ENCODE data around the gene MAGI2. TPM values are rescaled to one million over a fixed set of nuclear protein-coding genes. Genes with fewer than 3 reads are reported as not detected.

Gene MAGI2
- total RNA-seq, 2 experiments from 2014 or later = 0.03 to 0.17 TPM

GRCh38 chr7:78083476-78084120, 1369.9 kb downstream of the MAGI2 start:
- no peak for DNase-seq (ENCODE audit: low spot score)
- POLR2A ChIA-PET = no interaction called here
- no peak for TF ChIP-seq CTCF (conservative IDR thresholded peaks at IDR 0.05; ENCODE audit: low read length)
- TF ChIP-seq EZH2phosphoT487 (IDR thresholded peaks at IDR 0.05; ENCODE audit: borderline replicate concordance, low read depth, low read length) = no peak
- no peaks in the 10 kb centered on the region for H3K36me3 ChIP-seq (ENCODE audit: insufficient read depth, low read length)
- H4K20me1 ChIP-seq (ENCODE audit: insufficient read depth, low read length) = no peaks in the 10 kb centered on the region
- intact Hi-C loops (cut with micrococcal nuclease; ENCODE audit: unreplicated experiment) = no loop called here
- H3K4me3 ChIP-seq (ENCODE audit: low read depth, low read length, poor library complexity, severe bottlenecking) = no peak overlapping the region
- no peak overlapping the region for H3K27ac ChIP-seq (ENCODE audit: low read depth, low read length, poor library complexity, severe bottlenecking)
- no peaks in the 10 kb centered on the region for H3K4me1 ChIP-seq (ENCODE audit: insufficient read depth, low read length, poor library complexity, severe bottlenecking)
- no peaks in the 10 kb centered on the region for H3K79me2 ChIP-seq (ENCODE audit: insufficient read depth, low read depth, low read length)
- no peak overlapping the region for H2AFZ ChIP-seq (ENCODE audit: low read length)
- no peaks in the 10 kb centered on the region for H3K9me2 ChIP-seq (ENCODE audit: insufficient read depth, low read length)
- no TSS peak for BruUV-seq (replicated peaks)
- CTCF ChIA-PET (ENCODE audit: unreplicated experiment) = no interaction called here
- no peak overlapping the region for H3K4me2 ChIP-seq (ENCODE audit: low read length)
- no peaks in the 10 kb centered on the region for H3K9me3 ChIP-seq (ENCODE audit: low read length)

- Histone ChIP-seq H4K20me1 (ENCODE audit: insufficient read depth, low read length) (no peaks in the 10 kb centered on the region), H3K4me3 (ENCODE audit: low read depth, low read length, poor library complexity, severe bottlenecking) (no peak overlapping the region), H3K36me3 (ENCODE audit: insufficient read depth, low read length) (no peaks in the 10 kb centered on the region), H3K4me2 (ENCODE audit: low read length) (no peak overlapping the region), H3K9me2 (ENCODE audit: insufficient read depth, low read length) (no peaks in the 10 kb centered on the region), H3K27ac (ENCODE audit: low read depth, low read length, poor library complexity, severe bottlenecking) (no peak overlapping the region), H2AFZ (ENCODE audit: low read length) (no peak overlapping the region), H3K9me3 (ENCODE audit: low read length) (no peaks in the 10 kb centered on the region), H3K4me1 (ENCODE audit: insufficient read depth, low read length, poor library complexity, severe bottlenecking) (no peaks in the 10 kb centered on the region), H3K79me2 (ENCODE audit: insufficient read depth, low read depth, low read length) (no peaks in the 10 kb centered on the region)
- ChIA-PET CTCF (ENCODE audit: unreplicated experiment) (no interaction called here), POLR2A (no interaction called here)
- intact Hi-C loops (cut with micrococcal nuclease; ENCODE audit: unreplicated experiment) = no loop called here
- no peak for TF ChIP-seq CTCF (conservative IDR thresholded peaks at IDR 0.05; ENCODE audit: low read length)
- no peak for TF ChIP-seq EZH2phosphoT487 (IDR thresholded peaks at IDR 0.05; ENCODE audit: borderline replicate concordance, low read depth, low read length)
- BruUV-seq (replicated peaks) = no TSS peak
- no peak for DNase-seq (ENCODE audit: low spot score)
These were observed 1370.9 kb downstream of the MAGI2 start for GRCh38 chr7:78082556-78082955.

- Histone ChIP-seq H3K27ac (ENCODE audit: low read depth, low read length, poor library complexity, severe bottlenecking) (no peak overlapping the region), H3K36me3 (ENCODE audit: insufficient read depth, low read length) (no peaks in the 10 kb centered on the region), H2AFZ (ENCODE audit: low read length) (no peak overlapping the region), H3K4me3 (ENCODE audit: low read depth, low read length, poor library complexity, severe bottlenecking) (no peak overlapping the region), H3K79me2 (ENCODE audit: insufficient read depth, low read depth, low read length) (no peaks in the 10 kb centered on the region), H3K4me2 (ENCODE audit: low read length) (no peak overlapping the region), H3K9me2 (ENCODE audit: insufficient read depth, low read length) (no peaks in the 10 kb centered on the region), H4K20me1 (ENCODE audit: insufficient read depth, low read length) (no peaks in the 10 kb centered on the region), H3K9me3 (ENCODE audit: low read length) (no peaks in the 10 kb centered on the region), H3K4me1 (ENCODE audit: insufficient read depth, low read length, poor library complexity, severe bottlenecking) (no peaks in the 10 kb centered on the region)
- ChIA-PET CTCF (ENCODE audit: unreplicated experiment) (no interaction called here), POLR2A (no interaction called here)
- DNase-seq (ENCODE audit: low spot score) = no peak
- BruUV-seq (replicated peaks) = no TSS peak
- intact Hi-C loops (cut with micrococcal nuclease; ENCODE audit: unreplicated experiment) = no loop called here
- TF ChIP-seq EZH2phosphoT487 (IDR thresholded peaks at IDR 0.05; ENCODE audit: borderline replicate concordance, low read depth, low read length) (no peak), CTCF (conservative IDR thresholded peaks at IDR 0.05; ENCODE audit: low read length) (peak; percentile 33; the same call in 1 of the 2 replicates)
These were observed 1371.6 kb downstream of the MAGI2 start for GRCh38 chr7:78081888-78082287.
